Measurements from ENCODE around the gene AUNIP.

Gene AUNIP

GRCh38 chr1:25874635-25875153 lies 15.4 kb upstream of the AUNIP start:
- WGBS (ENCODE audit: insufficient coverage, insufficient read length) = no CpG with 5 or more reads among the region's 8 CpGs
- Histone ChIP-seq H3K9me3 (ENCODE audit: control insufficient read depth, insufficient read depth, low read length) (no peaks in the 10 kb centered on the region), H3K27ac (ENCODE audit: low read length) (no peak overlapping the region), H3K27me3 (ENCODE audit: control insufficient read depth, insufficient read depth, low read length) (no peaks in the 10 kb centered on the region), H3K36me3 (ENCODE audit: control insufficient read depth, insufficient read depth, low read length) (no peaks in the 10 kb centered on the region), H3K4me1 (ENCODE audit: control insufficient read depth, insufficient read depth, low read length) (no peaks in the 10 kb centered on the region), H3K4me3 (ENCODE audit: low read length) (peak overlapping the region; percentile 60; the same call in 1 of the 2 replicates)
- DNase-seq (ENCODE audit: low read depth, low spot score) = no peak

DNA sequence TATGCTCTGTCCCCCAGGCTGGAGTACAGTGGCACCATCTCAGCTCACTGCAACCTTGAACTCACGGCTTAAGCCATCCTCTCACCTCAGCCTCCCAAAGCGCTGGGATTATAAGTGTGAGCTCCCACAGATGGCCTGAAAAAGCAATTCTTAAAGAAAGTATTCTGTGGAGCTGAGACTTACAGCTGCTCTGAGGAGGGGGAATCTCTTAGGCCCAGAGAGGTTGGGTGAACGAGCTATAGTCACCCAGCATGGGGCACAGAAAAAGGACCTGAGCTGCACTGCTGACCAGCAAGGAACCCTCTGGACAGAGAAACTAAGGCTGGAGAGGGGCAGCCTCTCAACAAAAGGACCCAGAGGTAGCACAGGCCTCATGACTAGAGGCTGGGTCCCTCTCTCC lies 15.0 kb upstream of the AUNIP start:
- Histone ChIP-seq H3K4me3 (ENCODE audit: low read length) (no peak overlapping the region), H3K4me1 (ENCODE audit: control insufficient read depth, insufficient read depth, low read length) (no peaks in the 10 kb centered on the region), H3K27me3 (ENCODE audit: control insufficient read depth, insufficient read depth, low read length) (no peaks in the 10 kb centered on the region), H3K36me3 (ENCODE audit: control insufficient read depth, insufficient read depth, low read length) (no peaks in the 10 kb centered on the region), H3K27ac (ENCODE audit: low read length) (no peak overlapping the region), H3K9me3 (ENCODE audit: control insufficient read depth, insufficient read depth, low read length) (no peaks in the 10 kb centered on the region)
- no CpG with 5 or more reads among the region's 3 CpGs for WGBS (ENCODE audit: insufficient coverage, insufficient read length)
- DNase-seq (ENCODE audit: low read depth, low spot score) = no peak

DNA sequence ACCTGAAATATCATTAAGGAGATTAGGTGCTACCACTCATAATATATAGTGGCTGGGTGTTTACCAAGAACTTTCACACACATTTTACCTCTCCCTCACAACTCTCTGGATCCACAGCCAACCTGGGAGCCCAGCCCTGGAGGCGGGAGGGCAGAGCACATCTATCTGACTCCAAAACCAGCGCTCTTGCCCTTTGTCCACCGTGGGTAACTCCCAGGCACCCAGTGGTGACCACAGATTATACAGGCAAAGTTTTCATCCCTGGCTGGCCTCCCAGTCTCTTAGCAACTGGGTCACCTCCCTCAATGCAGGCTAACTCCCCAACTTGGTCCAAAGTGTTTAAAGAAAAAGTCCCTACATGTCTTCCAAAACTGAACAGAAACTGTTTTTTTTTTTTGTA lies 13.9 kb upstream of the AUNIP start:
- WGBS (ENCODE audit: insufficient coverage, insufficient read length) = no CpG with 5 or more reads among the region's 3 CpGs
- H3K27me3 ChIP-seq (ENCODE audit: control insufficient read depth, insufficient read depth, low read length) = no peaks in the 10 kb centered on the region
- no peaks in the 10 kb centered on the region for H3K36me3 ChIP-seq (ENCODE audit: control insufficient read depth, insufficient read depth, low read length)
- no peaks in the 10 kb centered on the region for H3K9me3 ChIP-seq (ENCODE audit: control insufficient read depth, insufficient read depth, low read length)
- DNase-seq (ENCODE audit: low read depth, low spot score) = no peak
- no peak overlapping the region for H3K4me3 ChIP-seq (ENCODE audit: low read length)
- H3K4me1 ChIP-seq (ENCODE audit: control insufficient read depth, insufficient read depth, low read length) = no peaks in the 10 kb centered on the region
- H3K27ac ChIP-seq (ENCODE audit: low read length) = no peak overlapping the region

DNA sequence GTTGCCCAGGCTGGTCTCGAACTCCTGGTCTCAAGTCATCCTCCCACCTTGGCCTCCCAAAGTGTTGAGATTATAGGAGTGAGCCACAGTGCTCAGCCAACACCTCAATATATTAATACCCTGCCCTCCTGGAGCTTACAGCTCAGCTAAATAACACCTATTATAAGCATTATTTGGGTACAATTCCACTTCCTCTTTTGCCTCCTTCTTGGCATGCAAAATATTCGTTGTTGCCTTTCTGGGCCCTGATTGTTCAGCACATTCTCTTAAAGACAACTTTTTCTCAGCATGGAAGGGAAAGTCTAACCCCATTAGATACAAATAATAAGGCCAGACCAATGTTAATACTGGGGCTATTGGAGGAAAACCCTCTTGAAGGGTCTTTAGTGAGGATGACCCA lies 13.5 kb upstream of the AUNIP start:
- peaks cover 2% of the 10 kb centered on the region; the same call in 1 of the 2 replicates for H3K4me1 ChIP-seq (ENCODE audit: control insufficient read depth, insufficient read depth, low read length)
- no peak overlapping the region for H3K4me3 ChIP-seq (ENCODE audit: low read length)
- H3K27me3 ChIP-seq (ENCODE audit: control insufficient read depth, insufficient read depth, low read length) = no peaks in the 10 kb centered on the region
- H3K36me3 ChIP-seq (ENCODE audit: control insufficient read depth, insufficient read depth, low read length) = no peaks in the 10 kb centered on the region
- H3K9me3 ChIP-seq (ENCODE audit: control insufficient read depth, insufficient read depth, low read length) = no peaks in the 10 kb centered on the region
- no CpG with 5 or more reads among the region's 2 CpGs for WGBS (ENCODE audit: insufficient coverage, insufficient read length)
- DNase-seq (ENCODE audit: low read depth, low spot score) = no peak
- no peak overlapping the region for H3K27ac ChIP-seq (ENCODE audit: low read length)

DNA sequence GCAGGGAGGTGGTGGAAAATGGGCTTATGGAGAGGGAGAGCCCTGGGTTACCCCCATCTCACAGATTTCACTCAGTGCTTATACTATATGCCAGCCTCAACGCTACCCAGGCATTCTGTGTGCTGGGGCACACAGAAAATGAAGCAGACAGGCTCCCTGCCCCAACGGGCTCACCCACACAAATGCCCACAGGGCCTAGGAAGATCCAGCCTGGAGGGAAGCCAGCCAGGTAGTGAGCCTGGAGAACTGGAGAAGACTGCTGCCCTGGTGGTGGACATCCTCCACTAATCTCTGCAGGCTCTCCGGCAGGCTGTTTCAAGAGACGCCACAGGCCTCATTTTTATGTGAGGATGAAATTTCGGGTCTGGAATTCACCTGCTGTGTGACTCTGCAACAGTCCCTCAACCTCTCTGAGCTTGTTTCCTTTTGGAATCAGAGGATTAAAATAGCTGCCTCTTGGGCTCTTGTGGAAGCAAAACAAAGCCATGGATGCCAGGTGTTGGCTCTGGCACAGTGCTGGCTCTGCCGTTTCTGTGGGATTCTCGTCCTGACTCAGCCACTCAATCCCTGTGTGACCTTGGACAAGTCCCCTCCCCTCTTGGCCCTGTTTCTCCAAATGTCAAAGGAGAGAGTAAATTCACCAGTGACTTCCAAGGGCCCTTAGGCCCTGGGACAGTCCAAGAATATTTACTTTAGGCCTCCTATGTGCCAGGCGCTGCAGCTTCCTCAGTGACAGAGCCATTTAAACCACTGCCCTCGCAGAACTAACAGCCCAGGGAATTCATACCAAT lies 12.6 kb upstream of the AUNIP start:
- no peaks in the 10 kb centered on the region for H3K9me3 ChIP-seq (ENCODE audit: control insufficient read depth, insufficient read depth, low read length)
- peaks cover 2% of the 10 kb centered on the region; the same call in 1 of the 2 replicates for H3K4me1 ChIP-seq (ENCODE audit: control insufficient read depth, insufficient read depth, low read length)
- no peak overlapping the region for H3K4me3 ChIP-seq (ENCODE audit: low read length)
- no CpG with 5 or more reads among the region's 9 CpGs for WGBS (ENCODE audit: insufficient coverage, insufficient read length)
- DNase-seq (ENCODE audit: low read depth, low spot score) = no peak
- H3K36me3 ChIP-seq (ENCODE audit: control insufficient read depth, insufficient read depth, low read length) = no peaks in the 10 kb centered on the region
- H3K27ac ChIP-seq (ENCODE audit: low read length) = no peak overlapping the region
- no peaks in the 10 kb centered on the region for H3K27me3 ChIP-seq (ENCODE audit: control insufficient read depth, insufficient read depth, low read length)

DNA sequence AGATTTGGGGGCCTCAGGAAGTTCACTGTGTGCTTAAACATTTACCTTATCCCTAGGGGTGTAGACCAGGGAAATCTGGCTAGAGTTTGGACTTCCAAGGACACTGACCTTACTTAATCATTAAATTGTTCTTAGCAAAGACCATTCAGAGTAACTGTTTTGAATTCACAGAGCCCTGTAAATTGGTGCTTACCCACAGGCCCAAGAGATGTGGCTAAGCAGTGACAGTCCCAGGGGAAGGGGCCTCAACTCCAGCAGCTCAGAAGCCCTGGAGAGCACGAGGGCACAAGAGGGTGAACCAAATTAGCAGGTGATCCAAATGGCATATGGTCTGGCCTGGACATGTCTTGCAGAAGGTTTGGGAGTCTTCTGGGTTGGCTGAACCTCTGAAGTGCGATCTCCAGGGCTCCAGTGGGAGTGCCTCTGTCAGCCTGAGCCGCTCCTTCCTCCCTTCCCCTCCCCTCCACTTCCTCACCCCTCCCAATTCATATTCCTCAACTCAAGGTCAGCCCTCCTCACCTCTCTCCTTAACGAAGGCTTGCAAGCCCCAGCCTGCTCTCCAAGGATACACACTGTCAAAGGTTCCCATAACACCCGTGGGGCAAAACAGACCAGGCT lies 11.9 kb upstream of the AUNIP start:
- WGBS (ENCODE audit: insufficient coverage, insufficient read length) = no CpG with 5 or more reads among the region's 5 CpGs
- H3K4me1 ChIP-seq (ENCODE audit: control insufficient read depth, insufficient read depth, low read length) = peaks cover 2% of the 10 kb centered on the region; the same call in 1 of the 2 replicates
- no peaks in the 10 kb centered on the region for H3K27me3 ChIP-seq (ENCODE audit: control insufficient read depth, insufficient read depth, low read length)
- DNase-seq (ENCODE audit: low read depth, low spot score) = no peak
- H3K4me3 ChIP-seq (ENCODE audit: low read length) = no peak overlapping the region
- H3K9me3 ChIP-seq (ENCODE audit: control insufficient read depth, insufficient read depth, low read length) = no peaks in the 10 kb centered on the region
- H3K27ac ChIP-seq (ENCODE audit: low read length) = no peak overlapping the region
- no peaks in the 10 kb centered on the region for H3K36me3 ChIP-seq (ENCODE audit: control insufficient read depth, insufficient read depth, low read length)

- Histone ChIP-seq H3K4me1 (ENCODE audit: control insufficient read depth, insufficient read depth, low read length) (peaks cover 2% of the 10 kb centered on the region; the same call in 1 of the 2 replicates), H3K9me3 (ENCODE audit: control insufficient read depth, insufficient read depth, low read length) (no peaks in the 10 kb centered on the region), H3K4me3 (ENCODE audit: low read length) (no peak overlapping the region), H3K27me3 (ENCODE audit: control insufficient read depth, insufficient read depth, low read length) (no peaks in the 10 kb centered on the region), H3K27ac (ENCODE audit: low read length) (no peak overlapping the region), H3K36me3 (ENCODE audit: control insufficient read depth, insufficient read depth, low read length) (no peaks in the 10 kb centered on the region)
- WGBS (ENCODE audit: insufficient coverage, insufficient read length) = no CpG with 5 or more reads among the region's 1 CpG
- no peak for DNase-seq (ENCODE audit: low read depth, low spot score)
Observed at GRCh38 chr1:25870614-25871013, 11.4 kb upstream of the AUNIP start.

GRCh38 chr1:25869909-25870606 lies 10.8 kb upstream of the AUNIP start:
- no peak overlapping the region for H3K27ac ChIP-seq (ENCODE audit: low read length)
- H3K4me3 ChIP-seq (ENCODE audit: low read length) = no peak overlapping the region
- no CpG with 5 or more reads among the region's 6 CpGs for WGBS (ENCODE audit: insufficient coverage, insufficient read length)
- H3K36me3 ChIP-seq (ENCODE audit: control insufficient read depth, insufficient read depth, low read length) = no peaks in the 10 kb centered on the region
- H3K9me3 ChIP-seq (ENCODE audit: control insufficient read depth, insufficient read depth, low read length) = no peaks in the 10 kb centered on the region
- H3K4me1 ChIP-seq (ENCODE audit: control insufficient read depth, insufficient read depth, low read length) = peaks cover 2% of the 10 kb centered on the region; the same call in 1 of the 2 replicates
- H3K27me3 ChIP-seq (ENCODE audit: control insufficient read depth, insufficient read depth, low read length) = no peaks in the 10 kb centered on the region
- no peak for DNase-seq (ENCODE audit: low read depth, low spot score)

DNA sequence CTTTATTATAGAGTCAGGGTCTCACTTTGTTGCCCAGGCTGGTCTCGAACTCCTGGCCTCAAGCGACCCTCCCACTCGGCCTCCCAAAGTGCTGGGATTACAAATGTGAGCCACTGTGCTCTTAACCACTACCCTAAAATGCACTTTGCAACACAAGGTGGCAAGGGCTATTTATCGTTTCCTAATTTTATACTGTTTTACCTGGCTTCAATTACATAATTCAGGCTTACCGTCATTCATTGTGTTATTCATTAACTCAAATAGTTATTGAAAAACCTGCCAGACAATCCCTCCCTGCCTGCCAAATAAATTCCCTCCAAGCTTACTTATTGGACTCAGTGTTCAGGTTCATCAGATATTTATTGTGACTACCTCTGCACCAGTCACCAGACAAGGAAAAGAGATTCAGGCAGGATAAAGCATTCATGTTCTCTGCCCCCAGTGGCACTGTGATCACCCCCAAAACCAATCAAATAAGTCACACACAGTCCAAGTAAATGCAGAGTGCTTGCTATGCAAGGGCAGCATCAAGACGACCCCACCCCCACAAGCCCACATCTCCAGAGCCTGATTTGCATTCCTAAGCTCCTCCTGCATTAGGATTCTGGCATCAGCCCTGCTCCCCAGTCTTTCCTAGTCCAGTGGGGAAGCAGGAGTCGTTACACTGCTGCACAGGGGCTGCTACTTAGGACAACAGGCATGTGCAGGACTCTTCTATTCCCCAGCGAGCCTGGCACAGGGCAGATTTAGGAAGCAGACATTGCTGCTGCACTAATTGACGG lies 8.1 kb upstream of the AUNIP start:
- no peak overlapping the region for H3K27ac ChIP-seq (ENCODE audit: low read length)
- H3K4me3 ChIP-seq (ENCODE audit: low read length) = no peak overlapping the region
- H3K36me3 ChIP-seq (ENCODE audit: control insufficient read depth, insufficient read depth, low read length) = no peaks in the 10 kb centered on the region
- no peaks in the 10 kb centered on the region for H3K27me3 ChIP-seq (ENCODE audit: control insufficient read depth, insufficient read depth, low read length)
- no CpG with 5 or more reads among the region's 9 CpGs for WGBS (ENCODE audit: insufficient coverage, insufficient read length)
- no peaks in the 10 kb centered on the region for H3K9me3 ChIP-seq (ENCODE audit: control insufficient read depth, insufficient read depth, low read length)
- DNase-seq (ENCODE audit: low read depth, low spot score) = no peak
- peaks cover 2% of the 10 kb centered on the region; the same call in 1 of the 2 replicates for H3K4me1 ChIP-seq (ENCODE audit: control insufficient read depth, insufficient read depth, low read length)

- H3K4me1 ChIP-seq (ENCODE audit: control insufficient read depth, insufficient read depth, low read length) = peaks cover 2% of the 10 kb centered on the region; the same call in 1 of the 2 replicates
- no peaks in the 10 kb centered on the region for H3K36me3 ChIP-seq (ENCODE audit: control insufficient read depth, insufficient read depth, low read length)
- H3K4me3 ChIP-seq (ENCODE audit: low read length) = no peak overlapping the region
- no peak overlapping the region for H3K27ac ChIP-seq (ENCODE audit: low read length)
- H3K27me3 ChIP-seq (ENCODE audit: control insufficient read depth, insufficient read depth, low read length) = no peaks in the 10 kb centered on the region
- no peak for DNase-seq (ENCODE audit: low read depth, low spot score)
- H3K9me3 ChIP-seq (ENCODE audit: control insufficient read depth, insufficient read depth, low read length) = no peaks in the 10 kb centered on the region
- WGBS (ENCODE audit: insufficient coverage, insufficient read length) = no CpG with 5 or more reads among the region's 1 CpG
Observed at GRCh38 chr1:25866288-25866687, 7.0 kb upstream of the AUNIP start.
